ENCODE measurements around the gene PAPLN. TPM values are rescaled to one million over a fixed set of nuclear protein-coding genes. Genes with fewer than 3 reads are reported as not detected.

PAPLN gene
- total and polyA plus RNA-seq, 5 experiments from 2014 or later = 0.07 to 0.37 (median 0.10) TPM

DNA sequence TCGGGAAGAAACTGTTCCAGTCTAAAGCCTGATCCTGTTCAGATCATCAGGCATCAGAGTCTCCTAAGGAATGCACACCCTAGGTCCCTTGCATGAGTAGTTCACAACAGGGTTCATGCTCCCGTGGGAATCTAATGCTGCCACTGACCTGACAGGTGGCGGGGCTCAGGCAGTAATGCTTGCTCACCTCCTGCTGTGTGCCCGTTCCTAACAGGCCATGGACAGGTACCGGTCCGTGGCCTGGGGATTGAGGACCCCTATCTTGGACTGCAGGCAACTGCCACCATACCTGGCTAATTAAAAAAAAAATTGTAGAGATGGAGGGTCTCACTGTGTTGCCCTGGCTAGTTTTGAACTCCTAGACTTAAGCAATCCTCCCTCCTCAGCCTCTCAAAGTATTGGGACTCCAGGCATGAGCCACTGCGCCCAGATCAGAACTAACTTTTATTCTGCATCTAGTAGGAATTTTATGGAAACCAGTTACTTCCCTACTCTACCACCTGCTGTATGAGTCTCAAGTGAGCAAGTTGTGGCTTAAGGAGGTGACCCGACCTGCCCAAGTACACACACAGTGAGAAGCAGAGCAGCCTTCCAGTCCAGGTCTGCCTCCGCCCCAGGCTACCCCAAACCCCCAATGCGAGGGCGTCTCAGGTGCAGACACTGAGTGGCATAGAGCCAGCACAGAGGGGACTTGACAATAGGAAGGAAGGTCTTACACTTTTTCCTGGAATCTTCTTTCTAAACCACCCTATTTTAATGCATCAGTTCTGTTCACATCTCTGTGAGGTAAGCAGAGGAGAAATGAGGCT, 2.5 kb upstream of the PAPLN start:
- Mint-ChIP-seq H3K27me3 (peaks cover 34 to 65% (median 50%) of the 10 kb centered on the region in 5 donors), H3K9me3 (no peaks in the 10 kb centered on the region), H3K36me3 (peaks cover 0 to 2% (median 0%) of the 10 kb centered on the region in 3 donors), H3K4me1 (peaks cover 6 to 25% (median 16%) of the 10 kb centered on the region in 4 donors), H3K27ac (peak overlapping the region in 1 of 10 donors; percentile 68), H3K4me3 (no peak overlapping the region)
- POLR2A ChIA-PET = no interaction called here
- ATAC-seq (no peak), DNase-seq (no peak)

DNA sequence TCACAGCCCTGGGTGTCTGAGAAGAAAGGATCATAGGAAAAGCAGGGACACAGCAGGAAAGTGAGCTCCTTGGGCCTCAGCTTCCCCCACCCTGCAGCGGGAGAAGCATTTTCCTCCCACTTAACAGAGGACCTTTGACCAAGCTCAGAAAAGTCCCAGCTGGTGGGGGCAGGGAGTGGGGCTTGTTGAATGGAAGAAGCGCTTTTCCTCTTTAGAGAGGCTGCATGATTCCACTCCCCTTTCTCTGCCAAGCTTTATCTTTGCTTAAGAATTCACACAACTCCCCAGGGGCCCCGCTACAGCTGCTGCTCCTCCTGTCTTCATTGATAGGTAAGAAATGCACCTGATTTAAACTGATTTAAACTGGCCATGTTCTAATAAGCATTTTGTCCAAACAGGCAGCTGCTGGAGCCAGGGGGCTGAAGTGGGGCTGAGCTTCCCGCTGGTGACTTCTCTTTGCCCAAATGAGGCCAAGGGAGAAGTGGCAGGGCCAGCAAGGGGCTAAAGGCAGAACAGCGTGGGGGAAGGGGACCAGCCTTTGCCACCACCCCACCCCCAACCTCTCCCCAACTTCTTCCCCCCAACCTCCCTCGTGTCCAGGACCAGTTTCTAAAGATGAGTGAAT, 1.7 kb upstream of the PAPLN start:
- Mint-ChIP-seq H3K27me3 (peaks cover 35 to 74% (median 53%) of the 10 kb centered on the region in 5 donors), H3K4me3 (peak overlapping the region in 2 of 10 donors; percentile 72 to 73), H3K4me1 (peaks cover 6 to 29% (median 16%) of the 10 kb centered on the region in 4 donors), H3K27ac (peak overlapping the region in 1 of 10 donors; percentile 68), H3K9me3 (no peaks in the 10 kb centered on the region), H3K36me3 (peaks cover 0 to 2% (median 0%) of the 10 kb centered on the region in 3 donors)
- POLR2A ChIA-PET = no interaction called here
- DNase-seq (no peak), ATAC-seq (no peak)

DNA sequence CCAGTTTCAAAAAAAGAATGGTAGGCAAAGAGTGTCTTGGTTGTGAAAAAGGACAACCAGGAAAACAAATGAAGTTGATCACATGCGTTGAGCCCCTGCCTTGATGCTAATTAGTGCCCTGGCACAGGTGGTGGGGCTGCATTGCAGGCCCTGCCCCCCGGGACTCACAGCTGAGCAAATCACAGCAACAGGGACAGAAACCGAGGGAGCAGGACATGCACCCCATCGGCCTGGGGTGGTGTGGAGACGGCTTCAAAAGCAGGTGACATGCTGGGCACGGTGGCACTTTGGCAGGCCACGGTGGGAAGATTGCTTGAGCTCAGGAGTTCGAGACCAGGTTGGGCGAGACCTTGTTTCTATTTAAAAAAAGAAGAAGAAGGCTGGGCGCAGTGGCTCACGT, 1.1 kb upstream of the PAPLN start:
- POLR2A ChIA-PET = no interaction called here
- DNase-seq = no peak
- H3K36me3 Mint-ChIP-seq = peaks cover 0 to 2% (median 0%) of the 10 kb centered on the region in 3 donors
- peak overlapping the region in 5 of 10 donors; percentile 3 to 72 (median 21) for H3K4me3 Mint-ChIP-seq
- peak overlapping the region in 3 of 10 donors; percentile 29 to 63 (median 54) for H3K27ac Mint-ChIP-seq
- no peak for ATAC-seq
- H3K9me3 Mint-ChIP-seq = no peaks in the 10 kb centered on the region
- peaks cover 6 to 34% (median 16%) of the 10 kb centered on the region in 4 donors for H3K4me1 Mint-ChIP-seq
- peaks cover 35 to 78% (median 54%) of the 10 kb centered on the region in 5 donors for H3K27me3 Mint-ChIP-seq

DNA sequence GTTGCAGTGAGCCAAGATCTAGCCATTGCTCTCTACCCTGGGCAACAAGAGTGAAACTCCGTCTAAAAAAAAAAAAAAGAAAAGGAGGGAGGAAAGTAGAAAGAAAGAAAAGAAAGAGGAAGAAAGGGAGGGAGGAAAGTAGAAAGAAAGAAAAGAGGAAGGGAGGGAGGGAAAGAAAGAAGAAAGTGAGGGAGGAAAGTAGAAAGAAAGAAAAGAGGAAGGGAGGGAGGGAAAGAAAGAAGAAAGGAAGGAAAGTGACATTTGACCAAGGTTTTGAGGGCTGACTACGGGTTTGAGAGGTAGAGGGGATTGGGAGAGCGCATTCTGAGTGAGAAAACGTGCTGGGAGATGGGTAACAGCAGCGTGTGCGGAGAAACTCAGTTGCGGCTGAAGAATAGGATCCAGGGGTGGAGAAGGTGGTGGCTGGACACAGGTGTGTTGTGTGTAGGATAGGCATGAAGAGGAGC, 521 bp upstream of the PAPLN start:
- DNase-seq (no peak), ATAC-seq (no peak)
- POLR2A ChIA-PET = no interaction called here
- H3K27me3 Mint-ChIP-seq = peaks cover 38 to 78% (median 60%) of the 10 kb centered on the region in 5 donors
- peak overlapping the region; percentile 13 to 86 (median 72) for H3K4me3 Mint-ChIP-seq
- peak overlapping the region in 1 of 10 donors; percentile 10 for H3K27ac Mint-ChIP-seq
- peaks cover 0 to 3% (median 2%) of the 10 kb centered on the region in 3 donors for H3K36me3 Mint-ChIP-seq
- H3K4me1 Mint-ChIP-seq = peaks cover 6 to 41% (median 16%) of the 10 kb centered on the region in 4 donors
- no peaks in the 10 kb centered on the region for H3K9me3 Mint-ChIP-seq

DNA sequence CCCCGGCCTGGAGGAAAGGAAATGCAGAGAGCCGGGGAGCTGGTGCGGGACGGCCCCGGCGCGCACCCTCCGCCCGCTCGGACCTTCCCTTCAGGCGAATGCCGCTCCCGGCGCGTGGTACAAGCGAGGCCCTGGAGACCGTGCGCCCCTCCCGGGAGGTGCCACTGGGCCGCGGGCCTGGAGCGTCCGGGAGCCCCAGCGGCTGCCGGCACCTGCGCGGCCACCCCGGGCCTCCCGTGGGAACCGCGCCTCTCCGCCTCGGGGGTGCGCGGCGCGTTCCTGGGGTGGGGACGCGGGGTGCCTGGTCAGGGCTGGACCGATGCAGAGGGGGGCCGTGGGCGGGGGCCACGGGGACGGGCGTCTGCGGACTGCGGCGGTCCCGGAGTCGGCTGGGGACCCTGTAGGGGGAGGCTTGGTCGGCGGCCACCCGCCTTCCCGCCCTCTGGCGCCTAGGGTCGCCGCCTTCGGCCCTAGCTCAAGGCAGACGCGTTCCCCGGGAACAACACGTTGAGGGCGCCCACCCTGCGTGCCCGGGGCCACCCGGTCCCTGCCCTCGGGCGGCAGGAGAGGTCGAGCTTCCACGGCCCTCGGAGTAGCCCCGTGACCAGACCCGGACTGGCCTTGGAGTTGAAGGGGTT, 599 bp downstream of the PAPLN start:
- no peaks in the 10 kb centered on the region for H3K9me3 Mint-ChIP-seq
- peaks cover 0 to 3% (median 2%) of the 10 kb centered on the region in 3 donors for H3K36me3 Mint-ChIP-seq
- peaks cover 41 to 89% (median 63%) of the 10 kb centered on the region in 5 donors for H3K27me3 Mint-ChIP-seq
- POLR2A ChIA-PET = no interaction called here
- DNase-seq (no peak), ATAC-seq (no peak)
- H3K4me1 Mint-ChIP-seq = peaks cover 8 to 48% (median 21%) of the 10 kb centered on the region in 4 donors
- no peak overlapping the region for H3K27ac Mint-ChIP-seq
- H3K4me3 Mint-ChIP-seq = peak overlapping the region in 6 of 10 donors; percentile 9 to 72 (median 29)

DNA sequence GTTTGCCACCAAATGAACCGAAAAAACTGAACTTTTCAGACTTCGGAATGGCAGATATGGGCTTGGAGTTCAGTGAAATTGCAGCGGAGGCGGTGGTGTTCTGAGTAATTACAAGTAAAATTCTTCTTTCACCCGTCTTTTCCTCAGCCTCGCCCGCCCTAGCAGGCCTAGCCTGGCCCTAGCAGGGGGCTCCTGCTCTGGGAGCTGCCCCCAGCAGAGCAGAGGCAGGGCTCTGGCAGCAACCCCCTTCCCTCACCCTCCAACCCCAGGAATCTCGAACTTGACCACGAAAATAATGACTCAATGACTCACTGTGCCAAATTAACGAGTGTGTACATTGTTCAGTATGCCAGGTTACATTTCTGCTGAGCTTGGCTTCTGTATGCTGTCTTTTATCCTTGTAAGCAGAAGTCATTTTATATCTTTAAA, 1.1 kb downstream of the PAPLN start:
- ATAC-seq = no peak
- H3K9me3 Mint-ChIP-seq = no peaks in the 10 kb centered on the region
- no peak for DNase-seq
- H3K4me1 Mint-ChIP-seq = peaks cover 8 to 53% (median 22%) of the 10 kb centered on the region in 4 donors
- peak overlapping the region in 6 of 10 donors; percentile 9 to 50 (median 29) for H3K4me3 Mint-ChIP-seq
- peaks cover 41 to 91% (median 67%) of the 10 kb centered on the region in 5 donors for H3K27me3 Mint-ChIP-seq
- POLR2A ChIA-PET = no interaction called here
- peaks cover 0 to 3% (median 2%) of the 10 kb centered on the region in 3 donors for H3K36me3 Mint-ChIP-seq
- no peak overlapping the region for H3K27ac Mint-ChIP-seq

DNA sequence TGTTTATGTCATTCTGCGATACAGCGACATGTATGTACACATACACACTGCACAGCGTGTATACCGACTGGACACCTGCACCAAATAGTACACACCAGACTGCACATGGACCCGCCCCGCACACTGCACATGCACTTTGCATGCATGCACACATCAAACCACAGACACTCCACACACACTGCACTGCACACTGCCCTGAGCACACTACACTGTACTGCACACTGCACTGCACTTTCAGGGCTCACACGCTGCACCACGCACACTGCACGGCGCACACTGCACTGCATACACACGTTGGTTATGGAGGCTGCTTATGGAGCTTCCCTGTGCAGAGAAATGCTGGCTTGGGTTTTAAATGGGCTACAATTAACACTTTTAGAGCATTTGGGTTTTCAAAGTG, 1.6 kb downstream of the PAPLN start:
- ATAC-seq = no peak
- no peak for DNase-seq
- H3K9me3 Mint-ChIP-seq = no peaks in the 10 kb centered on the region
- H3K27ac Mint-ChIP-seq = no peak overlapping the region
- peaks cover 8 to 57% (median 22%) of the 10 kb centered on the region in 4 donors for H3K4me1 Mint-ChIP-seq
- POLR2A ChIA-PET = no interaction called here
- H3K36me3 Mint-ChIP-seq = peaks cover 0 to 3% (median 2%) of the 10 kb centered on the region in 3 donors
- H3K27me3 Mint-ChIP-seq = peaks cover 42 to 91% (median 66%) of the 10 kb centered on the region in 5 donors
- peak overlapping the region in 3 of 10 donors; percentile 5 to 40 (median 30) for H3K4me3 Mint-ChIP-seq

DNA sequence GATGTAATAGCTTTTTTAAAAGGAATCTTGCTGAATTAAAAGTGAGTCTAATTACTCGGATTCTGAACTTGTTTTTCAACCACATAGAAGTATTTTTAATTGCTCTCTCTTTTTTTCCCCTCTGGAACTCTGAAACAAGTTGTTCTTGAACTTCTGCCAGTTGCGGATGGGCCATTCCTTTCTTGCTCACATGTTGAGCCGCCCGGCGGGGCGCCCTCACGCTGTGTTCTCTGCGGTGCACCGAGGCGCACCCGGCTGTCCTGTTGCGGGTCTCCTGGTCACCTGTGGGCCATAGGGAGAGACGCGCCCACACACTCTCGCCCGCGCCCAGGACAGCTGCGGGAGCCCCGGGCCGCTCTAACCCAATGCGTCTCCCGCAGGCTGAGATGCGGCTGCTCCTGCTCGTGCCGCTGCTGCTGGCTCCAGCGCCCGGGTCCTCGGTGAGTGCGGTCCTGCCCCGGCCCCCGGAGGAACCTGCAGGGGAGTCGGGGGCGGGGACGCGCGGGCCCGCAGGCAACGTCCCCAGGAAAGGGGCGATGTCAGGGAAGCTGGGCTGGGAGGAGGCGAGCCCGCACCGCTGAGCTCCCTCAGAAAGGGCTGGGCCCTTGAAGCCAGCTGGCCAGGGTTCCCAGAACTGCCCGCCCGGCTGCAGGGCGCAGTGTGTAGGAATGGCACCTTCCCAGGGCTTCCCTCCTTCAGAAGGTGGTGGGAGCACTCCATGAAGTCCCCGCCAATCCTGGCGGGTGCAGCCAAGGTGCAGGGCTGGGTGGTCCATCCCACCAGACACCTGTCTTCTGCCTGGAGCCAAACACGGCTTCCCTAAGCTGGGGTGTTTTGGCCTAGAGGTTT, 2.3 kb downstream of the PAPLN start:
- ATAC-seq = no peak
- Mint-ChIP-seq H3K9me3 (no peaks in the 10 kb centered on the region), H3K36me3 (peaks cover 0 to 3% (median 2%) of the 10 kb centered on the region in 3 donors), H3K27me3 (peaks cover 41 to 91% (median 63%) of the 10 kb centered on the region in 5 donors), H3K27ac (no peak overlapping the region), H3K4me3 (peak overlapping the region in 2 of 10 donors; percentile 40 to 66), H3K4me1 (peaks cover 8 to 57% (median 22%) of the 10 kb centered on the region in 4 donors)
- no peak for DNase-seq
- POLR2A ChIA-PET = no interaction called here

DNA sequence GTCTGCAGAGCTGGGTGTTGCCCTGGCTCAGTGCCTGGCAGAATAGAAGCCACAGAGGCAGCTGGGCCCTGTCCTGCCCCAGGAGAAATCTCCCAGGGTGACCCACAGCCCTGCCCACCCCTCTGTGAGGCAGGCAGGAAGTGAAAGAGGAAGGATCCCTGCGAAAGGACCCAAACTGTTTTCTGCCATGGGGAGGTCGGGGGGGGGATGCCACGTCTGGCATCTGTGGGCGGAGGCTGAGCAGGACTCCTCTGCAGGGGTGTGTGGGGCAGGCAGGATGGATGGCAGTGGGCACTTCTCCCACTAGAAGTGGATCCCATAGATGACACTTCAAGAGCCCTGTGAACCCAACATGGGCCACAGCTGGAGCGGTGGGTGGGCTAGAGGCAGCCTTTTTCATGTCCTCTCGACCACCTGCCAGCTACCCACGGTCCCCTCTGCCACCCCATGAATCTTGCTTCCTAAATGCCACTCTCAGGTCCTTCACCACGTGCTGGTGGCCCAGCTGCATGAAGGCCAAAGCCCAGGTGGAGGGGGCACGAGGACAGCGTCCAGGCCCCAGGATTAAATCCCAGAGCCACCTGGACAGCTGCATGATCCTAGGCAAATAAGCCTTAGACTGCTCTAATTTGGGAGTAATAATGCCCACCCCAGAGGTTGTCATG, 3.6 kb downstream of the PAPLN start:
- Mint-ChIP-seq H3K27ac (no peak overlapping the region), H3K9me3 (no peaks in the 10 kb centered on the region), H3K4me3 (no peak overlapping the region), H3K4me1 (peaks cover 10 to 62% (median 26%) of the 10 kb centered on the region in 4 donors), H3K36me3 (peaks cover 0 to 3% (median 2%) of the 10 kb centered on the region in 3 donors), H3K27me3 (peaks cover 36 to 84% (median 53%) of the 10 kb centered on the region in 5 donors)
- DNase-seq = no peak
- ATAC-seq = no peak
- POLR2A ChIA-PET = no interaction called here

DNA sequence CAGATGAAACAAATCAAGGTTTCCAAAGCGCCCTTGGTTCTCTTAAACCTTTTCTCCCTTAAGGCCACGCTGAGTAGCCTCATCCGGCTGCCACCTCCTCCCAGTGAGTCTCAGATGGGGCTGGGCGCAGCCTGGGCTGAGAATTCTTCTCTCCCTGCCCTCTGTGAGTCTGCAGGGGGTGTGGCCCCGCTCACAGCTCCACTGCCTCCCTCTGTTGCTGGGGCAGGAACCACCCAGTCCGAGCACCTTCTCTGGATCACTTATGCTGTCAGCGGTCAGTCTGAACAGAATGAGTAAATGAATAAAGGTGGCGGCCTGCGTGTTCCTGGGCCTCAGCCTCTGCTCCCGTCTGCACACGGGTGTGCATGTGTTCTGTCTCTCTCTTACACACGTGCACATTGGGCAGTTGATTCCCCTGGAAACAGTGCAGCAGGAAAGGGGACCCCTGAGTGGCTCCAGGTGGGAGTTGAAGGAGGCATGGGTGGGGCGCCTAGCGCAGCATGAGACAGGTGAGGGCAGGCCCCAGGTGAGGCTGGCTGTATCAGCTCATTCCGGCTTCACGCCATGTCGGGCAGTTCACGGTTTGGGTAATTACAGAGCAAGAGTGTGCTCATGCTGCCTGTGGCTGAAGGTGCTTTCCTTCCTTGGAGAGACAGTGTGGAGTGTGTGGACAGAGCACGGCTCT, 4.3 kb downstream of the PAPLN start:
- Mint-ChIP-seq H3K9me3 (no peaks in the 10 kb centered on the region), H3K4me1 (peaks cover 10 to 58% (median 25%) of the 10 kb centered on the region in 4 donors), H3K27me3 (peaks cover 32 to 78% (median 47%) of the 10 kb centered on the region in 5 donors), H3K36me3 (peaks cover 0 to 3% (median 2%) of the 10 kb centered on the region in 3 donors), H3K4me3 (no peak overlapping the region), H3K27ac (peak overlapping the region in 1 of 10 donors; percentile 35)
- no peak for DNase-seq
- POLR2A ChIA-PET = no interaction called here
- no peak for ATAC-seq

All from naive thymus-derived CD8-positive, alpha-beta T cell (primary cell).